GM12891 (cell line): ENCODE data around the gene RAB6B.

Experiments used
- DNase-seq: peaks from one replicate; pipeline ENCODE4 v3.0.0; 2011; ENCODE audit warnings: low spot score; ENCODE audit not compliant: insufficient read length
- FAIRE-seq: peaks from 2 replicates; lab custom pipeline; 2011; peaks lifted over from hg19 to GRCh38; lab: Jason Lieb, UNC
- PAX5 ChIP-seq: IDR thresholded peaks from 2 replicates; pipeline ENCODE4 v1.6.1; 2011; ENCODE audit warnings: low read length, moderate library complexity, mild to moderate bottlenecking; ENCODE audit not compliant: insufficient read depth, severe bottlenecking
- POLR2A ChIP-seq: IDR thresholded peaks from 2 replicates; pipeline ENCODE4 v1.6.1; 2011; ENCODE audit warnings: low read depth, low read length, control low read depth
- POLR2AphosphoS5 ChIP-seq: IDR thresholded peaks from 2 replicates; pipeline ENCODE4 v1.6.1; 2011; ENCODE audit warnings: low read depth, low read length, control low read depth
- POU2F2 ChIP-seq: IDR thresholded peaks from 2 replicates; pipeline ENCODE4 v1.6.1; 2011; ENCODE audit warnings: low read depth, mild to moderate bottlenecking, control low read depth, low read length, moderate library complexity
- SPI1 ChIP-seq: IDR thresholded peaks from 2 replicates; pipeline ENCODE4 v1.6.1; 2011; ENCODE audit warnings: low read depth, low read length, control low read depth
- TAF1 ChIP-seq: IDR thresholded peaks from 2 replicates; pipeline ENCODE4 v1.6.1; 2011; ENCODE audit warnings: low read depth, low read length, control low read depth

Gene RAB6B

GRCh38 chr3:133821767-133822638, 73.7 kb downstream of the RAB6B start:
- TF ChIP-seq PAX5 = no peak
- TF ChIP-seq POU2F2 = no peak
- no peak for TF ChIP-seq POLR2AphosphoS5
- no peak for TF ChIP-seq SPI1
- TF ChIP-seq TAF1 = no peak
- no peak for TF ChIP-seq POLR2A
- DNase-seq (no peak), FAIRE-seq (no peak)

- no peak for DNase-seq
- FAIRE-seq = no peak
- TF ChIP-seq SPI1 = no peak
- no peak for TF ChIP-seq TAF1
- TF ChIP-seq POLR2A = peak; percentile 19; the same call in 1 of the 2 replicates
- no peak for TF ChIP-seq POU2F2
- peak; percentile 42; the same call in 1 of the 2 replicates for TF ChIP-seq POLR2AphosphoS5
- TF ChIP-seq PAX5 = no peak
These were observed 74.6 kb downstream of the RAB6B start for GRCh38 chr3:133820889-133821675.

GRCh38 chr3:133820129-133820528, 75.6 kb downstream of the RAB6B start:
- DNase-seq = no peak

GRCh38 chr3:133815386-133815785, 80.3 kb downstream of the RAB6B start:
- DNase-seq (no peak), FAIRE-seq (no peak)
- TF ChIP-seq POLR2AphosphoS5 = no peak
- TF ChIP-seq POU2F2 = no peak
- no peak for TF ChIP-seq SPI1
- no peak for TF ChIP-seq PAX5
- TF ChIP-seq POLR2A = no peak
- TF ChIP-seq TAF1 = no peak

More at GRCh38 chr3:133820129-133820528, 75.6 kb downstream of the RAB6B start:
- FAIRE-seq = no peak
- TF ChIP-seq POLR2AphosphoS5 = no peak
- TF ChIP-seq TAF1 = no peak
- TF ChIP-seq POU2F2 = no peak
- no peak for TF ChIP-seq SPI1
- no peak for TF ChIP-seq PAX5
- no peak for TF ChIP-seq POLR2A

- no peak for FAIRE-seq
- TF ChIP-seq POLR2A (no peak), POU2F2 (no peak), SPI1 (no peak), POLR2AphosphoS5 (no peak)
These were observed 82.8 kb downstream of the RAB6B start for GRCh38 chr3:133812872-133813271.

GRCh38 chr3:133805702-133806475, 89.8 kb downstream of the RAB6B start, which contains the start of gene SRPRB:
TSS of gene SRPRB (plus strand) at chr3:133805815. CDS start at chr3:133805849, 34 bp downstream.
- TF ChIP-seq POLR2AphosphoS5 = peak; percentile 89
- TF ChIP-seq POU2F2 = peak; percentile 63; the same call in 1 of the 2 replicates
- TF ChIP-seq POLR2A = peak; percentile 96
- peak; percentile 80 for TF ChIP-seq TAF1
- no peak for TF ChIP-seq SPI1
- FAIRE-seq = peak; percentile 99
- peak; percentile 89 for DNase-seq

More at GRCh38 chr3:133812872-133813271, 82.8 kb downstream of the RAB6B start:
- no peak for DNase-seq

- DNase-seq (no peak), FAIRE-seq (no peak)
- TF ChIP-seq POLR2A = no peak
- no peak for TF ChIP-seq SPI1
- no peak for TF ChIP-seq PAX5
- TF ChIP-seq POU2F2 = no peak
- no peak for TF ChIP-seq POLR2AphosphoS5
- TF ChIP-seq TAF1 = no peak
These were observed 90.3 kb downstream of the RAB6B start for GRCh38 chr3:133805384-133805701.

GRCh38 chr3:133804896-133805295, 90.8 kb downstream of the RAB6B start:
- TF ChIP-seq PAX5 (no peak), SPI1 (no peak), POLR2A (no peak)
- DNase-seq = no peak
- FAIRE-seq = no peak

- FAIRE-seq (no peak), DNase-seq (no peak)
- no peak for TF ChIP-seq TAF1
- no peak for TF ChIP-seq POU2F2
- no peak for TF ChIP-seq SPI1
- TF ChIP-seq PAX5 = no peak
- no peak for TF ChIP-seq POLR2A
- TF ChIP-seq POLR2AphosphoS5 = no peak
These were observed 92.2 kb downstream of the RAB6B start for GRCh38 chr3:133803469-133803868.
